ENCODE data around the gene KRTAP10-10. TPM values are rescaled to one million over a fixed set of nuclear protein-coding genes. Genes with fewer than 3 reads are reported as not detected.
A peak's percentile ranks its signal among the peaks of the same experiment; 100 is the strongest.
"Not testable (repeated sequence)": the region's sequence is repeated elsewhere in the genome, so short reads cannot be mapped to it uniquely, and the experiment has no call there.

The KRTAP10-10 gene, protein sequence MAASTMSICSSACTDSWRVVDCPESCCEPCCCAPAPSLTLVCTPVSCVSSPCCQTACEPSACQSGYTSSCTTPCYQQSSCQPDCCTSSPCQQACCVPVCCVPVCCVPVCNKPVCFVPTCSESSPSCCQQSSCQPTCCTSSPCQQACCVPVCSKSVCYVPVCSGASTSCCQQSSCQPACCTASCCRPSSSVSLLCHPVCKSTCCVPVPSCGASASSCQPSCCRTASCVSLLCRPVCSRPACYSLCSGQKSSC
- 1 to 10 TPM in 1 of 8 experiments, under 1 TPM in 3, not detected in 4; 0.17 to 1.1 (median 0.51) TPM for total RNA-seq

DNA sequence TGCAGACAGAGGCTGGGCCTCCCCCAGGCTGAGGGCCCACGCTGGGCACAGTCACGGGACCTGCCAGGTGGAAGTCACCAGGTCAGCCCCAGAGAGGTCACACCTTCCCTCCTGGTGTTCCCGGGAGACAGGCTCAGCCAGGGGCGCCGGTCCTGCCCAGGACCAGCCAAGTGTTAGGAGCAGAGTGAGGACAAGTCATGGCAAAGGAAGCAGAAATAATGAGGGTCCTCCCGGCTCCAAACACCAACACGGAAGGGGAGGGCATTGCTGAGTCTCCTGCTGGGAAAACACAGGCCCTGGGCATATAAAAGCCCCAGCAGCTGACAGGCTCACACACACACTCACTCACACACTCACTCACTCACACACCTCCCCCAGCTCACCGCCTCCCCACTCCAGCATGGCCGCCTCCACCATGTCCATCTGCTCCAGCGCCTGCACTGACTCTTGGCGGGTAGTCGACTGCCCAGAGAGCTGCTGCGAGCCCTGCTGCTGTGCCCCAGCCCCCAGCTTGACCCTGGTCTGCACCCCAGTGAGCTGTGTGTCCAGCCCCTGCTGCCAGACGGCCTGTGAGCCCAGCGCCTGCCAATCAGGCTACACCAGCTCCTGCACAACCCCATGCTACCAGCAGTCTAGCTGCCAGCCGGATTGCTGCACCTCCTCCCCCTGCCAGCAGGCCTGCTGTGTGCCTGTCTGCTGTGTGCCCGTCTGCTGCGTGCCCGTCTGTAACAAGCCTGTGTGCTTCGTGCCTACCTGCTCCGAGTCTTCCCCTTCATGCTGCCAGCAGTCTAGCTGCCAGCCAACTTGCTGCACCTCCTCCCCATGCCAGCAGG lies at the start of gene KRTAP10-10:
TSS of gene KRTAP10-10 (plus strand) at position 339 of the 833 bp plus-strand sequence. CDS start at position 401, 62 bp downstream.
- WGBS, 10 experiments = 0 to 60% (median 17%) methylated on average over 1 to 3 of the region's 21 CpGs; no CpG with 5 or more reads in 7 of the 10 experiments
- H3K4me3 ChIP-seq = no peak within 1 kb of the TSS
- H3K4me1 ChIP-seq (replicated peaks in 1 of 2) = no peaks in the 10 kb centered on the region
- peak in 5 of 8 experiments; percentile 75 to 95 (median 93) for ATAC-seq (replicated peaks in 6 of 8)
- no peak within 1 kb of the TSS for H3K27ac ChIP-seq
- in situ Hi-C loops (cut with MboI; ENCODE audit: low pct_unique_long_range_greater_than_20kb in 2 of 9, low sequenced_read_pairs in 9 of 9, unreplicated experiment in 9 of 9) = no loop called here

DNA sequence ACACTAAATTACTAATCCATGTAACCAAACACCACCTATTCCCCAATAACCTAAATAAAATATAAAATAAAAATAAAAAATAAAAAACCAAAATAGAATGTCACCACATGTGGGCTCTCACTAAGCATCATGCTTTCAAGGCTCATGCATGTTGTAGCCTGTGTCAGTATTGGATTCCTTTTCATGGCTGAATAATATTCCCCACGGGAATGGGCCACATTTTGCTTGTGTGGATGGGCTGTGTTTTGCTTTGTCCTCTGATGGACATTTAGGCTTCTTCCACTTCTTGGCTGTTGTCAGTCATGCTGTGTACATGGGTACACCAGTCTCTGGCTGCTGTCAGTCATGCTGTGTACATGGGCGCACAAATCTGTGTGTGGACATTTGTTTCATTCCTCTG lies 48.1 kb upstream of the KRTAP10-10 start:
- Histone ChIP-seq H3K4me1 (replicated peaks in 1 of 2) (no peaks in the 10 kb centered on the region), H3K4me3 (no peak overlapping the region), H3K27ac (no peak overlapping the region)
- 20 to 100% (median 80%) methylated on average over 1 to 2 of the region's 2 CpGs; no CpG with 5 or more reads in 3 of the 10 experiments for WGBS, 10 experiments
- in situ Hi-C loops (cut with MboI; ENCODE audit: low pct_unique_long_range_greater_than_20kb in 2 of 9, low sequenced_read_pairs in 9 of 9, unreplicated experiment in 9 of 9) = no loop called here
- no peak for ATAC-seq (replicated peaks in 6 of 8)

DNA sequence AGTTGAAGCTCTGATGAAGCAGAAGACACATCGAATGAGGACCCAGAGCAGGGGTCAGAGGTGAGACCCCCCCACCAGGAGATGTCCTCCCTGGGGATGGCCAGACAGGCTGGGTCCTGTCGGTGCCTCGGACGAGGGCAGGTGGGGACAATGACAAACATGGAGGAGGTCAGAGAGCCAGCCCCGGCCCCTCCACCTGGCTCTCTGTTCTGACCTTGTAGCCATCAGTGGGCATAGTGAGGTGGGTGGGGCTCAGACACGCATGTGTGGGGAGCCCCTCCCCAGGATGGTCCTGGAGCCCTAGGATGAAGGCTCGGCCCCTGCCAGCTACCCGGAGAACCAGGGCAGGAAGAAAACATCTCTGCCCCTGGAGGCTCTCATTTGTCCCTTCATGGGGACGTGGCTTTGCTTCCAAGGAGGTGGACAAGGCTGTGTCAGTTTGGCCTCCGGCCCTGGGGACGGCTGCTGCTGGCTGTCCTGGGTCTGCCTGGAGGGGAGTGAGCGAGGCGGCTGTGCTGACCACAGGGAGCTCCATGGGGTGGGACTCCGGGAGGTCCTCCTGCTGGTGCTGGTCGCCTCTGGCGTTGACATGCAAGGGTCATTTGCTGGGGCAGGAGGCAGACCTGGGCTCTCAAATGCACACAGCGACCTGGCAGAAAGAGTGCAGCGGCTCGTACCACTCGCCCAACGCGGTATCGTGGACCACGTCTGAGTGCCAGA lies 47.4 kb upstream of the KRTAP10-10 start:
- no peaks in the 10 kb centered on the region for H3K4me1 ChIP-seq (replicated peaks in 1 of 2)
- no peak overlapping the region for H3K27ac ChIP-seq
- H3K4me3 ChIP-seq = no peak overlapping the region
- in situ Hi-C loops (cut with MboI; ENCODE audit: low pct_unique_long_range_greater_than_20kb in 2 of 9, low sequenced_read_pairs in 9 of 9, unreplicated experiment in 9 of 9) = no loop called here
- 20 to 76% (median 65%) methylated on average over 1 to 9 of the region's 24 CpGs; no CpG with 5 or more reads in 7 of the 10 experiments for WGBS, 10 experiments
- ATAC-seq (replicated peaks in 6 of 8) = no peak

- in situ Hi-C loops (cut with MboI; ENCODE audit: low pct_unique_long_range_greater_than_20kb in 2 of 9, low sequenced_read_pairs in 9 of 9, unreplicated experiment in 9 of 9) = no loop called here
- H3K4me1 ChIP-seq (replicated peaks in 1 of 2) = no peaks in the 10 kb centered on the region
- no CpG with 5 or more reads among the region's 10 CpGs for WGBS, 10 experiments
- no peak for ATAC-seq (replicated peaks in 6 of 8)
- no peak overlapping the region for H3K27ac ChIP-seq
- H3K4me3 ChIP-seq = no peak overlapping the region
Observed at GRCh38 chr21:44590311-44590721, 46.8 kb upstream of the KRTAP10-10 start.

GRCh38 chr21:44590897-44591800 lies 46.0 kb upstream of the KRTAP10-10 start:
- H3K27ac ChIP-seq; in situ Hi-C loops (cut with MboI; ENCODE audit: low pct_unique_long_range_greater_than_20kb in 2 of 9, low sequenced_read_pairs in 9 of 9, unreplicated experiment in 9 of 9); H3K4me3 ChIP-seq; ATAC-seq (replicated peaks in 6 of 8); H3K4me1 ChIP-seq (replicated peaks in 1 of 2): not testable (repeated sequence)
- WGBS, 10 experiments = 0% methylated on average over 1 of the region's 19 CpGs; no CpG with 5 or more reads in 9 of the 10 experiments

GRCh38 chr21:44591801-44592130 lies 45.4 kb upstream of the KRTAP10-10 start:
- WGBS, 10 experiments = no CpG with 5 or more reads among the region's 4 CpGs
- H3K27ac ChIP-seq; H3K4me3 ChIP-seq; ATAC-seq (replicated peaks in 6 of 8); in situ Hi-C loops (cut with MboI; ENCODE audit: low pct_unique_long_range_greater_than_20kb in 2 of 9, low sequenced_read_pairs in 9 of 9, unreplicated experiment in 9 of 9); H3K4me1 ChIP-seq (replicated peaks in 1 of 2): not testable (repeated sequence)

DNA sequence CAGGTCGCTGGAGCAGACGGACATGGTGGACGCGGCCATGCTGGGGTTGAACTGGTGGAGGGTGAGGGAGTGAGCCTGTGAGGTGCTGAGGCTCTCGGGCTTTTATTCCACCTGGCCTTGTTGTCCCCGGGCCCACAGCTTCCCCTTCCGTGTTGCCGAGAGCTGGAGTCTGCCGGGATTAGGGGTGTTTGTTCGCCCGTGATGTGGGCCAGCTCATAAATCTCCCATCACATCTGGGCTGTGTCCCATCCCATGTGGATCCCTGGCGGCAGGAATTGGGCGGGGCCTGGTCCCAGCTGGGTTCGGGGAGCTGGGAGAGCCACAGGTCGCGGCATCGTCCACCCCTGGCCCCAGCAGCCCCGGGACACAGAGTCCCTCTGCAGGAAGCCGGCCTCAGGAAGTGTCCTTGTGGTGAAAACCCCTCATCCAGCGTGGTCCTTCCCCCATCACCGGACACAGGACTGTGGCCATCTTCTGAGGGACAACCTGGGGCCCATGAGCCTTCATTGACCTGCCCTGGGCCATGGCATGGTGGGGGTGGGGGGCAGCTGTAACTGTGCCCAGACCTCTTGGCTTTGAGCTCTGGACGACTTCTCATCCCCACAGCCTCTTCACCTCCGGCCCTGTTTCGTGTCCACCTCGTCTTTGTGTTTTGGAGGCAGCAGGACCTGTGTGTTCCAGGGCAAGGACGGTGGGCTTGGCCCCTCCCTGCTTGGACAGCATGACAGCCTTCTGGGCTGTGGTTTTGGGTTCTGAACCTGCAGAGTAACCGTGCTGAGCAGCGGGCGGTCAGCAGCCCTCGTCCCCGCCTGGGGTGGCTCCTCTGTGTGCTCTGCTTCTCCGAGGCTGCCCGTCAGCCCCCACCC lies 44.5 kb upstream of the KRTAP10-10 start, which contains the start of gene KRTAP10-6:
TSS of gene KRTAP10-6 (minus strand) at position 60 of the 866 bp plus-strand sequence. CDS start at position 39, 21 bp downstream.
- WGBS, 10 experiments = 20 to 80% (median 50%) methylated on average over 1 to 6 of the region's 33 CpGs; no CpG with 5 or more reads in 6 of the 10 experiments
- in situ Hi-C loops (cut with MboI; ENCODE audit: low pct_unique_long_range_greater_than_20kb in 2 of 9, low sequenced_read_pairs in 9 of 9, unreplicated experiment in 9 of 9) = no loop called here

GRCh38 chr21:44593598-44594405 lies 43.4 kb upstream of the KRTAP10-10 start:
- in situ Hi-C loops (cut with MboI; ENCODE audit: low pct_unique_long_range_greater_than_20kb in 2 of 9, low sequenced_read_pairs in 9 of 9, unreplicated experiment in 9 of 9) = no loop called here
- 29 to 100% (median 85%) methylated on average over 1 to 10 of the region's 20 CpGs; no CpG with 5 or more reads in 1 of the 10 experiments for WGBS, 10 experiments

More for the DNA sequence above, 44.5 kb upstream of the KRTAP10-10 start, which contains the start of gene KRTAP10-6:
- no peaks in the 10 kb centered on the region for H3K4me1 ChIP-seq (replicated peaks in 1 of 2)
- no peak within 1 kb of the TSS for H3K4me3 ChIP-seq
- H3K27ac ChIP-seq = no peak within 1 kb of the TSS
- no peak for ATAC-seq (replicated peaks in 6 of 8)

GRCh38 chr21:44594406-44594916 lies 42.7 kb upstream of the KRTAP10-10 start:
- WGBS, 10 experiments = 39 to 100% (median 77%) methylated on average over 2 to 10 of the region's 12 CpGs; no CpG with 5 or more reads in 1 of the 10 experiments
- no peaks in the 10 kb centered on the region for H3K4me1 ChIP-seq (replicated peaks in 1 of 2)
- peak in 1 of 8 experiments; percentile 44 for ATAC-seq (replicated peaks in 6 of 8)
- H3K27ac ChIP-seq = no peak overlapping the region
- in situ Hi-C loops (cut with MboI; ENCODE audit: low pct_unique_long_range_greater_than_20kb in 2 of 9, low sequenced_read_pairs in 9 of 9, unreplicated experiment in 9 of 9) = no loop called here
- H3K4me3 ChIP-seq = no peak overlapping the region

More at GRCh38 chr21:44593598-44594405, 43.4 kb upstream of the KRTAP10-10 start:
- ATAC-seq (replicated peaks in 6 of 8) = peak in 1 of 8 experiments; percentile 78
- H3K4me1 ChIP-seq (replicated peaks in 1 of 2) = no peaks in the 10 kb centered on the region
- no peak overlapping the region for H3K27ac ChIP-seq
- no peak overlapping the region for H3K4me3 ChIP-seq

DNA sequence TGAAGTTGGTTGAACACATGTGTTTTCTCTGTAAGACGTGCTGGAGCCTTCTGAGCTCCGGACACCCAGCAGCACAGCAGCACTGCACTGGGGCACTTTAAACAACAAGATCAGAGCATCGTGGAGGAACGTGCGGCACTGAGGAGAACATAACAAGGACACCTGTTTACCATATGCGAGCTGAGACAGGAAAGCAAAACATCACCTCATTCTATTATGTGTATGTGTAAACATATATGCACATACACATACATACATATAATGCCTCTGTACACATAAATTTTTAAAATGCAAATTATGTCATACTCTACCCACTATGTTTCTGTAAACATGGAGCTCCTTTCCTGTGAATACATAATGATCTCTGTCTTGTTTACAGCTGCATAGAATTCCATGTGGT lies 41.6 kb upstream of the KRTAP10-10 start:
- WGBS, 10 experiments = 6 to 100% (median 85%) methylated on average over 2 to 6 of the region's 6 CpGs; no CpG with 5 or more reads in 4 of the 10 experiments
- H3K27ac ChIP-seq = no peak overlapping the region
- in situ Hi-C loops (cut with MboI; ENCODE audit: low pct_unique_long_range_greater_than_20kb in 2 of 9, low sequenced_read_pairs in 9 of 9, unreplicated experiment in 9 of 9) = no loop called here
- no peaks in the 10 kb centered on the region for H3K4me1 ChIP-seq (replicated peaks in 1 of 2)
- ATAC-seq (replicated peaks in 6 of 8) = peak in 2 of 8 experiments; percentile 34 to 91
- H3K4me3 ChIP-seq = no peak overlapping the region
